ENCODE measurements around the gene VPS45.

DNA sequence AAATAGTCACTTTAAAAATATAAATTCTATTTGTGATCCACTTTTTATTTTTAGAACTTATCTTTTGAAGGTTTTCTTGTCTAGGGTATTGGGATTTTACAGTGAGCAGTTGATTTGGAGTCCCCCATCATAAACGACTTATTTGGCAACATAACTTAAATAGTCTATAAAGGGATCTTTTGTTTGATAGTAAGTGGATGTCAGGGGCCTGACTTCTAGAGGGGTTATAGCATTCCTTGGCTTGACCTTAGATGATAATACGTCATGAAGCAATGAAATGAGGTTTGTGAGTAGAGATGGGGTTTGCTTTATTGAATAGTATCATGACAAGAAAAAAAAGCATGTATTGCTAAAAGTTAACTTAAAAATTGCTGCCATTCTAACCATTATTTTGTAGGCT, 17.8 kb downstream of the VPS45 start:
- TF ChIP-seq, protein P1, sequence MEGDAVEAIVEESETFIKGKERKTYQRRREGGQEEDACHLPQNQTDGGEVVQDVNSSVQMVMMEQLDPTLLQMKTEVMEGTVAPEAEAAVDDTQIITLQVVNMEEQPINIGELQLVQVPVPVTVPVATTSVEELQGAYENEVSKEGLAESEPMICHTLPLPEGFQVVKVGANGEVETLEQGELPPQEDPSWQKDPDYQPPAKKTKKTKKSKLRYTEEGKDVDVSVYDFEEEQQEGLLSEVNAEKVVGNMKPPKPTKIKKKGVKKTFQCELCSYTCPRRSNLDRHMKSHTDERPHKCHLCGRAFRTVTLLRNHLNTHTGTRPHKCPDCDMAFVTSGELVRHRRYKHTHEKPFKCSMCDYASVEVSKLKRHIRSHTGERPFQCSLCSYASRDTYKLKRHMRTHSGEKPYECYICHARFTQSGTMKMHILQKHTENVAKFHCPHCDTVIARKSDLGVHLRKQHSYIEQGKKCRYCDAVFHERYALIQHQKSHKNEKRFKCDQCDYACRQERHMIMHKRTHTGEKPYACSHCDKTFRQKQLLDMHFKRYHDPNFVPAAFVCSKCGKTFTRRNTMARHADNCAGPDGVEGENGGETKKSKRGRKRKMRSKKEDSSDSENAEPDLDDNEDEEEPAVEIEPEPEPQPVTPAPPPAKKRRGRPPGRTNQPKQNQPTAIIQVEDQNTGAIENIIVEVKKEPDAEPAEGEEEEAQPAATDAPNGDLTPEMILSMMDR (IDR thresholded peaks at IDR 0.05; ENCODE audit: insufficient read depth, low read length, poor library complexity, severe bottlenecking), result no peak
- no peak for TF ChIP-seq EZH2phosphoT487 (conservative IDR thresholded peaks at IDR 0.05; ENCODE audit: low read length)

Data from SU-DHL-6 (cell line).